GM19043 (cell line): ENCODE results near the gene ZCCHC7.
A peak's percentile ranks its signal among the peaks of the same experiment; 100 is the strongest.
"Not testable (repeated sequence)": the region's sequence is repeated elsewhere in the genome, so short reads cannot be mapped to it uniquely, and the experiment has no call there.

ENCODE experiments used
- ATAC-seq: cut with Tn5 transposase; IDR thresholded peaks from one replicate; pipeline ENCODE4 v1.9.1; 2021; ENCODE audit warnings: low read depth; ENCODE audit not compliant: unreplicated experiment

The ZCCHC7 gene

GRCh38 chr9:37167456-37168047, 47.2 kb downstream of the ZCCHC7 start:
- ATAC-seq, result no peak

GRCh38 chr9:37172557-37172956, 52.2 kb downstream of the ZCCHC7 start:
- no peak for ATAC-seq

GRCh38 chr9:37174247-37174646, 53.9 kb downstream of the ZCCHC7 start:
- no peak for ATAC-seq

GRCh38 chr9:37178742-37179141, 58.4 kb downstream of the ZCCHC7 start:
- ATAC-seq, result no peak

- no peak for ATAC-seq
These were observed 59.2 kb downstream of the ZCCHC7 start for GRCh38 chr9:37179576-37179975.

GRCh38 chr9:37180138-37180537, 59.8 kb downstream of the ZCCHC7 start:
- ATAC-seq, result no peak

- no peak for ATAC-seq
These were observed 62.3 kb downstream of the ZCCHC7 start for GRCh38 chr9:37182718-37183117.

- ATAC-seq, result no peak
These were observed 64.8 kb downstream of the ZCCHC7 start for GRCh38 chr9:37184905-37185867.

- ATAC-seq, result peak; percentile 48
These were observed 66.9 kb downstream of the ZCCHC7 start for GRCh38 chr9:37187292-37187691.

- peak; percentile 86 for ATAC-seq
These were observed 67.5 kb downstream of the ZCCHC7 start for GRCh38 chr9:37187713-37188439.

- not testable (repeated sequence) for ATAC-seq
These were observed 70.4 kb downstream of the ZCCHC7 start for GRCh38 chr9:37190739-37191138.

- no peak for ATAC-seq
These were observed 71.2 kb downstream of the ZCCHC7 start for GRCh38 chr9:37191403-37192089.

GRCh38 chr9:37192803-37193202, 72.4 kb downstream of the ZCCHC7 start:
- no peak for ATAC-seq

GRCh38 chr9:37197158-37198038, 77.0 kb downstream of the ZCCHC7 start:
- peak; percentile 65 for ATAC-seq

- ATAC-seq, result no peak
These were observed 77.8 kb downstream of the ZCCHC7 start for GRCh38 chr9:37198039-37198729.

GRCh38 chr9:37198831-37199230, 78.5 kb downstream of the ZCCHC7 start:
- no peak for ATAC-seq

GRCh38 chr9:37200433-37201005, 80.1 kb downstream of the ZCCHC7 start:
- no peak for ATAC-seq

- ATAC-seq, result no peak
These were observed 81.2 kb downstream of the ZCCHC7 start for GRCh38 chr9:37201581-37201980.

- no peak for ATAC-seq
These were observed 81.7 kb downstream of the ZCCHC7 start for GRCh38 chr9:37202091-37202490.
